ENCODE measurements around the gene RBM23. TPM values are rescaled to one million over a fixed set of nuclear protein-coding genes. Genes with fewer than 3 reads are reported as not detected.
"Not testable (repeated sequence)": the region's sequence is repeated elsewhere in the genome, so short reads cannot be mapped to it uniquely, and the experiment has no call there.

RBM23 gene
- total RNA-seq, 4 donors from 2014 or later: 71.2 to 202 (median 105) TPM

DNA sequence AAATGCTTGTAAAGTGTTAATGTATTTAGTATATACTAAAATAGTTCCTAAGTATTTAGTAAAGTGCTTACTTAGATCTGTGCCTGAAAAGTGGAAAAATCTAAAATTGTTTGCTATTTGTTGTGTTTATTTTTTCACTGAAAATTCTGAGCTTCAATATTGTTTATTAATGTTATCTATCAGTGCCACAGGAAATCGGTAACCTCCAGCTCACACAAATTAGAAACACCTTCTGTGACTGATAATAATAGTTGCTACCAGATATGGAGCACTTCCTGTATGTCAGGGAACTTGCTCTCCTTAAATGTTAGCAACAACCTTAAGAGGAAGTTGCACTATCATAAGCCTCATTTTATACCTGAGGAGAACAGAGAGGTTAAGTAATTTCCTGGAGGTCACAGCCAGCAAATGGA is 48.1 kb downstream of the RBM23 start:
- intact Hi-C loops (cut with DNase I; ENCODE audit: low total_unique reads): no loop called here
- no peak overlapping the region for H3K4me3 ChIP-seq (ENCODE audit: low read depth, poor library complexity, severe bottlenecking)
- WGBS, 2 donors: 0 to 2% methylated on average over 1 of the region's 1 CpG
- no peak for DNase-seq (ENCODE audit: low spot score in 2 of 2)
- TF ChIP-seq, protein P1, sequence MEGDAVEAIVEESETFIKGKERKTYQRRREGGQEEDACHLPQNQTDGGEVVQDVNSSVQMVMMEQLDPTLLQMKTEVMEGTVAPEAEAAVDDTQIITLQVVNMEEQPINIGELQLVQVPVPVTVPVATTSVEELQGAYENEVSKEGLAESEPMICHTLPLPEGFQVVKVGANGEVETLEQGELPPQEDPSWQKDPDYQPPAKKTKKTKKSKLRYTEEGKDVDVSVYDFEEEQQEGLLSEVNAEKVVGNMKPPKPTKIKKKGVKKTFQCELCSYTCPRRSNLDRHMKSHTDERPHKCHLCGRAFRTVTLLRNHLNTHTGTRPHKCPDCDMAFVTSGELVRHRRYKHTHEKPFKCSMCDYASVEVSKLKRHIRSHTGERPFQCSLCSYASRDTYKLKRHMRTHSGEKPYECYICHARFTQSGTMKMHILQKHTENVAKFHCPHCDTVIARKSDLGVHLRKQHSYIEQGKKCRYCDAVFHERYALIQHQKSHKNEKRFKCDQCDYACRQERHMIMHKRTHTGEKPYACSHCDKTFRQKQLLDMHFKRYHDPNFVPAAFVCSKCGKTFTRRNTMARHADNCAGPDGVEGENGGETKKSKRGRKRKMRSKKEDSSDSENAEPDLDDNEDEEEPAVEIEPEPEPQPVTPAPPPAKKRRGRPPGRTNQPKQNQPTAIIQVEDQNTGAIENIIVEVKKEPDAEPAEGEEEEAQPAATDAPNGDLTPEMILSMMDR (IDR thresholded peaks at IDR 0.05): no peak
- no peak for TF ChIP-seq POLR2A (IDR thresholded peaks at IDR 0.05)

DNA sequence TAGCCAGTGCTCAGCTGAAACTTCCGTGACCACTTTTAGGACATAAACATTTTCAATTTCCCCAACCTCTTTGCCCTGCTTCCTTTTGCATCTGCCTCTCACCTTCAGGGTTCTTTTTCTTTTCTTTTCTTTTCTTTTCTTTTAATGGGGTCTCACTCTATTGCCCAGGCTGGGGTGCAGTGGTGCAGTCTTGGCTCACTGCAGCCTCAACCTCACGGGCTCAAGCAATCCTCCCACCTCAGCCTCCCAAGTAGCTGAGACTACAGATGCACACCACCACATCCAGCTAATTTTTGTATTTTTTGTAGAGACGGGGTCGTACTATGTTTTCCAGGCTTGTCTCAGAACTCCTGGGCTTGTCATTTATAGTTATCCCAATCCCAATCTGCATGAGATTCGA is 52.1 kb downstream of the RBM23 start:
- intact Hi-C loops (cut with DNase I; ENCODE audit: low total_unique reads): no loop called here

DNA sequence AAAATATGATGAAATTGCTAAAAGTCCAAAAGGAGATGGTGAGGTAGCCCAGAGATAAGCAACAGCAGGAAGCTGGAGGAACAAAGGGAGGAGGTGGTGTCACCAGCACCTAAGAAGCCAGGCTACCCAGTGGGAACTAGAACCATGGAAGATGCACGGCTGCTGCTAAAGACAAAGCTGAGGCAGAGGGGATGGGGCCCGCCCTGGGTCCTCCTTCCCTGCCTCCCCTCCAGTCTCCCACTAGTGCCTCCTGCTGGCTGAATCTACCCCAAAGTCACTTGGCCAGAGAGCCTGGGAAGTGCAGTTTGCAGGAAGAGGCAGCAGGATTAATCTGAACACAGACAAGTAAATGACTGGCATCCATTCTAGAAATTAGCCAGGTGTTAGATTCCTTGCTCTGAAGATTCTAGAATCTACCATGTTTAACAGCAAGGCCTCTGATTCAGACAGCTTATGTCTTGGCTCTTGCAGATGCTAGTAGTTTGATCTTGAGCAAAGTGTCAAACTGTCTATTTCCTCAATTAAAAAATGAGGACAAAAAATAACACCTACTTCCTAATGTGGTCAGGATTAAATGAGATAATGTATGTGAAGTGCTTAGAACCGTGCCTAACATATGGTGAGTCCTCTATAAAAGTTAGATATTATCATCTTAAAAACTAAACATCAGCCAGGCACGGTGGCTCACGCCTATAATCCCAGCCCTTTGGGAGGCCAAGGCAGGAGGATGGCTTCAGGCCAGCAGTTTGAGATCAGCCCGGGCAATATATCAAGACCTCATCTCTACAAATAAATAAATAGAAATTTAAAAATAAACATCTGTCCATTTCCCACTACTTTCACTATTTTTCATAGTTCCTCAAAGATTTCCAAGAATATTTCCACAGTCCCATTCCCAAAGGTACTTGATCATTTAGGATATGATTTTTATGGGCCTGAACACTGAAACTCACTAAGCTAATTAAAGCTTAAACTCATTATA is 53.2 kb downstream of the RBM23 start:
- intact Hi-C loops (cut with DNase I; ENCODE audit: low total_unique reads): no loop called here
- 43 to 46% methylated on average over 6 of the region's 6 CpGs for WGBS, 2 donors
- TF ChIP-seq POLR2A (IDR thresholded peaks at IDR 0.05): no peak
- TF ChIP-seq, protein P1 (IDR thresholded peaks at IDR 0.05): no peak
- H3K4me3 ChIP-seq (ENCODE audit: low read depth, poor library complexity, severe bottlenecking): no peak overlapping the region
- DNase-seq (ENCODE audit: low spot score in 2 of 2): no peak

More for the DNA sequence above, 52.1 kb downstream of the RBM23 start:
- 95 to 96% methylated on average over 5 of the region's 5 CpGs for whole genome bisulfite sequencing, 2 donors
- H3K4me3 ChIP-seq (ENCODE audit: low read depth, poor library complexity, severe bottlenecking): no peak overlapping the region
- TF ChIP-seq, protein P1 (IDR thresholded peaks at IDR 0.05): no peak
- DNase-seq (ENCODE audit: low spot score in 2 of 2): no peak

DNA sequence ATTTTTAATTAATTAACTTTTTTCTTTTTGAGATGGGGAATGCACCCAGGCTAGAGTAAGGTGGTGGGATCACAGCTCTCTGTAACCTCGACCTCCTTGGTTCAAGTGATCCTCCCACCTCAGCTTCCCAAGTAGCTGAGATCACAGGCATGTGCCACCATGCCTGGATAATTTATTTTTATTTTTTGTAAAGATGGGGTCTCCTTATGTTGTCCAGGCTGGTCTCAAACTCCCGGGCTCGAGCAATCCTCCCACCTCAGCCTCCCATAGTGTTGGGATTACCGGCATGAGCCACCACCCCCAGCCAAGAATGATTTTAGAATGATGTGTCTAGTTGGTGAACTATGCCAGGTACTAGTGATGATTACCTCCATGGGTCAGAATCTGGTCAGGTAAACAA is 54.0 kb downstream of the RBM23 start:
- no peak for TF ChIP-seq POLR2A (IDR thresholded peaks at IDR 0.05)
- TF ChIP-seq, protein P1 (IDR thresholded peaks at IDR 0.05): no peak
- DNase-seq (ENCODE audit: low spot score in 2 of 2): no peak
- intact Hi-C loops (cut with DNase I; ENCODE audit: low total_unique reads): no loop called here
- no peak overlapping the region for H3K4me3 ChIP-seq (ENCODE audit: low read depth, poor library complexity, severe bottlenecking)
- WGBS, 2 donors: 91 to 97% methylated on average over 4 of the region's 4 CpGs

DNA sequence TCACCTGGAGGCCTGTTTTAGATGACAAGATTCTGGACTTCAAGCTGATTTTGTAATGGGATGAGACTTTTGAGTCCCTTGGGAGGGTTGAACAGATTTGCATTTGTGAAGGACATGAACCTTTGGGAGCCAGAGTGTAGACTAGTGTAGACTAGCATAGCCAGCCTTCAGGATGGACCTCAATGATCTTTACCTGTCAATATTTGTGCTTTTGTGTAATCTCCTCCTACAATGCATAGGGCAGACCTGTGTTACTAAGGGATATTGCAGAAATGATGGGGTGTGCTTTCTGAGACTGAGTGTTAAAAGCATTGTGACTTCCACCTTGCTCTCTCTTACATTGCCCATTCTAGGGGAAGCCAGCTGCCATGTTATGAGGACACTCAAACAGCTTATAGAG is 57.3 kb downstream of the RBM23 start:
- no peak for DNase-seq (ENCODE audit: low spot score in 2 of 2)
- no peak overlapping the region for H3K4me3 ChIP-seq (ENCODE audit: low read depth, poor library complexity, severe bottlenecking)
- TF ChIP-seq POLR2A (IDR thresholded peaks at IDR 0.05): no peak
- TF ChIP-seq, protein P1 (IDR thresholded peaks at IDR 0.05): no peak
- intact Hi-C loops (cut with DNase I; ENCODE audit: low total_unique reads): no loop called here

DNA sequence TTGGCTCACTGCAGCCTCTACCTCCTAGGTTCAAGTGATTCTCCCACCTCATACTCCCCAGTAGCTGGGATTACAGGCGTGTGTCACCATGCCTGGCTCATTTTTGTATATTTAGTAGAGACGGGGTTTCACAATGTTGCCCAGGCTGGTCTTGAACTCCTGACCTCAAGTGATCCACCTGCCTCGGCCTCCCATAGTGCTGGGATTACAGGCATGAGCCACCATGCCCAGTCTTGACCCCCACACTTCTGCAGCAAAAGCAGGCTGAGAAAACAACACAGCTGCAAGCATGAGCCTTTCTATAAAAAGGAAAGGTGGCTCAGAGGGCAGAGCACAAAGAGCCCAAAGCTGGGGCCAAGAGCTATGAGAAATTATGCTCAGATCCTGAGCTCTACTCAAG is 58.6 kb downstream of the RBM23 start:
- 74 to 90% methylated on average over 3 of the region's 3 CpGs for WGBS, 2 donors
- intact Hi-C loops (cut with DNase I; ENCODE audit: low total_unique reads); DNase-seq (ENCODE audit: low spot score in 2 of 2); H3K4me3 ChIP-seq (ENCODE audit: low read depth, poor library complexity, severe bottlenecking): not testable (repeated sequence)
